HG03521 (cell line): Measurements from ENCODE around the gene D2HGDH.
"Not testable (repeated sequence)": the region's sequence is repeated elsewhere in the genome, so short reads cannot be mapped to it uniquely, and the experiment has no call there.

Experiments
- ATAC-seq: cut with Tn5 transposase; IDR thresholded peaks from one replicate; pipeline ENCODE4 v1.9.1; 2021; ENCODE audit warnings: mild to moderate bottlenecking, moderate library complexity; ENCODE audit not compliant: unreplicated experiment

Gene D2HGDH

GRCh38 chr2:241748468-241749256 lies 14.2 kb downstream of the D2HGDH start:
- ATAC-seq = no peak

- no peak for ATAC-seq
Measured at GRCh38 chr2:241750076-241750840, 15.8 kb downstream of the D2HGDH start.

GRCh38 chr2:241751152-241751551 lies 16.7 kb downstream of the D2HGDH start:
- ATAC-seq = no peak

- ATAC-seq = no peak
Measured at GRCh38 chr2:241751776-241752175, 17.3 kb downstream of the D2HGDH start.

GRCh38 chr2:241752253-241752652 lies 17.8 kb downstream of the D2HGDH start:
- no peak for ATAC-seq

GRCh38 chr2:241752689-241753276 lies 18.4 kb downstream of the D2HGDH start:
- ATAC-seq = no peak

- no peak for ATAC-seq
Measured at GRCh38 chr2:241753493-241753892, 19.1 kb downstream of the D2HGDH start.

GRCh38 chr2:241754042-241754441 lies 19.6 kb downstream of the D2HGDH start:
- ATAC-seq = no peak

GRCh38 chr2:241755166-241755565 lies 20.7 kb downstream of the D2HGDH start:
- no peak for ATAC-seq

GRCh38 chr2:241755777-241756176 lies 21.3 kb downstream of the D2HGDH start:
- no peak for ATAC-seq

- no peak for ATAC-seq
Measured at GRCh38 chr2:241759067-241759807, 24.8 kb downstream of the D2HGDH start.

- ATAC-seq = not testable (repeated sequence)
Measured at GRCh38 chr2:241759893-241760292, 25.5 kb downstream of the D2HGDH start.

GRCh38 chr2:241760301-241760771 lies 25.9 kb downstream of the D2HGDH start:
- no peak for ATAC-seq

- ATAC-seq = no peak
Measured at GRCh38 chr2:241762321-241762932, 28.0 kb downstream of the D2HGDH start.

- no peak for ATAC-seq
Measured at GRCh38 chr2:241762933-241763369, 28.5 kb downstream of the D2HGDH start.

- no peak for ATAC-seq
Measured at GRCh38 chr2:241763551-241764274, 29.3 kb downstream of the D2HGDH start.

- no peak for ATAC-seq
Measured at GRCh38 chr2:241764275-241765241, 30.1 kb downstream of the D2HGDH start.

GRCh38 chr2:241767464-241768250 lies 33.2 kb downstream of the D2HGDH start:
- no peak for ATAC-seq
